ENCODE measurements around the gene MINDY1.

Gene MINDY1

DNA sequence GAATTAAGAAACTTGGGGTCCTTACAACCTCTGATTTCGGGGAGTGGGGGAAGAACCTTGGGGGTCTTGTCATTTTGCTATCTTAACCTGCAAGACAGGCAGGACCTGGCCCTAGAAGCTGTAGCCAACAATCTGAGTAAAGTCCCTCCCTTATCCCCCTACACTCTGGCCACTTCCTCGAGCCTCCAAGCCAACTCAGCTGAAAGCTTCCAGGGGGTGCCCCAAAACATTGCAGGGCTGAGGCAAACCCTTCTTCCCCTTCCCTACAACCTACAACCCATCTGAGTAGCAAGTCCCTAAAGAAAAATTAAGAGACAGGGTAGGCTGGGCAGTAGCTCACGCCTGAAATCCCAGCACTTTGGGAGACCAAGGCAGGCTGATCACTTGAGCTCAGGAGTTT, 37.1 kb downstream of the MINDY1 start:
- Histone ChIP-seq H3K4me3 (no peak overlapping the region), H3K9me3 (ENCODE audit: low read depth, low read length) (no peaks in the 10 kb centered on the region), H3K27ac (no peak overlapping the region), H3K9ac (ENCODE audit: insufficient read length) (no peak overlapping the region), H3K36me3 (ENCODE audit: insufficient read depth, low read length) (peaks cover 39% of the 10 kb centered on the region)
- DNase-seq (ENCODE audit: low read depth, low spot score), result no peak
- TF ChIP-seq POLR2AphosphoS5 (IDR thresholded peaks at IDR 0.05; ENCODE audit: borderline replicate concordance, low read depth, low read length), result no peak
- TF ChIP-seq FOXP2 (optimal IDR thresholded peaks at IDR 0.05; ENCODE audit: control extremely low read depth, extremely low read length, insufficient read depth), result no peak
- no peak for TF ChIP-seq EZH2 (IDR thresholded peaks at IDR 0.05)

DNA sequence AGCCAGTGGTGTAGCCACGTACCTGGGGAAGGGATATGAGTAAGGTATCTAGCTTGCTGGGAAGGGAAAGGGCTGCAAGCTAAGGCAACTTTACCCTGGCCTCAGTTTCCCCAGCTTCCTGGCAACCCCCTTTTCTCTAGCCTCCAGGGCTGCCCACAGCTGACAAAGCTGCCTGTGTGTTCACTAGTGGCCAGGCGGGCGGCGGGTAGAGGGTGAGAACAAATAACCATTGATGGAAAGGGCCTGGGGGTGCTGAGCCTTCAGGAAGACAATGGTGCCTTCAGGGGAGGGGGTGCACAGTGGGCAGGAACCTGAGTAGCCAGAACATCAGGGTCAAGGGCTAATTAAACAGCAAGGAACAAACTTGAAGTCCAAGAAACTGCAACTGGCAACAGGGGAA, 38.2 kb downstream of the MINDY1 start:
- H3K4me3 ChIP-seq, result no peak overlapping the region
- no peak overlapping the region for H3K9ac ChIP-seq (ENCODE audit: insufficient read length)
- H3K36me3 ChIP-seq (ENCODE audit: insufficient read depth, low read length), result peaks cover 50% of the 10 kb centered on the region
- H3K27ac ChIP-seq, result no peak overlapping the region
- DNase-seq (ENCODE audit: low read depth, low spot score), result no peak
- H3K9me3 ChIP-seq (ENCODE audit: low read depth, low read length), result no peaks in the 10 kb centered on the region
- no peak for TF ChIP-seq FOXP2 (optimal IDR thresholded peaks at IDR 0.05; ENCODE audit: control extremely low read depth, extremely low read length, insufficient read depth)
- TF ChIP-seq POLR2AphosphoS5 (IDR thresholded peaks at IDR 0.05; ENCODE audit: borderline replicate concordance, low read depth, low read length), result no peak
- no peak for TF ChIP-seq EZH2 (IDR thresholded peaks at IDR 0.05)

DNA sequence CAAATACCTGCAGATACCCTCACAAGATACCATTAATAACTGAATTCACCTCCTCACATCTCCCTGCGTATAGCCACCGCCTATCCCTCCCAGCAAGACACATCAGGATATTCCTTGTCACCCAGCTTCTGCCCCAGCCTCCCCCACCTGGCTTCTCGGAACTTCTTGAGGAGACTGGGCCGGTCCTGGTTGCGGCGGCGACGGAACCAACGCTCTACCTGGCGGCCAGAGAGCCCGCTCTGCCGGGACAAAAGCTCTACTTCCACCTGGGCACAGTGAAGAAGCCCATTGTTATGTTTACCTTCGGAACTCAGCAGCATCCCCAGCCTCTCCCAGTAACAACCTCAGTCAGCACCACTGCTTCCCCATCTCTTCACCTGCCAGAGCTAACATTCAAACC, 38.8 kb downstream of the MINDY1 start:
- no peak for DNase-seq (ENCODE audit: low read depth, low spot score)

GRCh38 chr1:150966011-150966410, 40.7 kb downstream of the MINDY1 start:
- Histone ChIP-seq H3K9ac (ENCODE audit: insufficient read length) (no peak overlapping the region), H3K9me3 (ENCODE audit: low read depth, low read length) (no peaks in the 10 kb centered on the region), H3K27ac (no peak overlapping the region), H3K4me3 (no peak overlapping the region), H3K36me3 (ENCODE audit: insufficient read depth, low read length) (peaks cover 73% of the 10 kb centered on the region)
- TF ChIP-seq EZH2 (IDR thresholded peaks at IDR 0.05) (no peak), POLR2AphosphoS5 (IDR thresholded peaks at IDR 0.05; ENCODE audit: borderline replicate concordance, low read depth, low read length) (no peak), FOXP2 (optimal IDR thresholded peaks at IDR 0.05; ENCODE audit: control extremely low read depth, extremely low read length, insufficient read depth) (no peak)
- no peak for DNase-seq (ENCODE audit: low read depth, low spot score)

More for the DNA sequence above, 38.8 kb downstream of the MINDY1 start:
- H3K36me3 ChIP-seq (ENCODE audit: insufficient read depth, low read length), result peaks cover 55% of the 10 kb centered on the region
- H3K9ac ChIP-seq (ENCODE audit: insufficient read length), result no peak overlapping the region
- H3K27ac ChIP-seq, result no peak overlapping the region
- no peak overlapping the region for H3K4me3 ChIP-seq
- no peaks in the 10 kb centered on the region for H3K9me3 ChIP-seq (ENCODE audit: low read depth, low read length)
- no peak for TF ChIP-seq EZH2 (IDR thresholded peaks at IDR 0.05)
- TF ChIP-seq POLR2AphosphoS5 (IDR thresholded peaks at IDR 0.05; ENCODE audit: borderline replicate concordance, low read depth, low read length), result peak; percentile 3; the same call in 1 of the 2 replicates

GRCh38 chr1:150965605-150966004, 41.1 kb downstream of the MINDY1 start:
- Histone ChIP-seq H3K9ac (ENCODE audit: insufficient read length) (no peak overlapping the region), H3K9me3 (ENCODE audit: low read depth, low read length) (no peaks in the 10 kb centered on the region), H3K36me3 (ENCODE audit: insufficient read depth, low read length) (peaks cover 77% of the 10 kb centered on the region), H3K4me3 (no peak overlapping the region), H3K27ac (0 out of 2 replicates have a peak overlapping the region, but pooled peaks have one; percentile 25)
- no peak for TF ChIP-seq FOXP2 (optimal IDR thresholded peaks at IDR 0.05; ENCODE audit: control extremely low read depth, extremely low read length, insufficient read depth)
- no peak for DNase-seq (ENCODE audit: low read depth, low spot score)

- no peak for DNase-seq (ENCODE audit: low read depth, low spot score)
- Histone ChIP-seq H3K27ac (no peak overlapping the region), H3K4me3 (no peak overlapping the region), H3K9me3 (ENCODE audit: low read depth, low read length) (no peaks in the 10 kb centered on the region), H3K36me3 (ENCODE audit: insufficient read depth, low read length) (peaks cover 90% of the 10 kb centered on the region), H3K9ac (ENCODE audit: insufficient read length) (no peak overlapping the region)
- TF ChIP-seq POLR2AphosphoS5 (IDR thresholded peaks at IDR 0.05; ENCODE audit: borderline replicate concordance, low read depth, low read length), result no peak
- TF ChIP-seq FOXP2 (optimal IDR thresholded peaks at IDR 0.05; ENCODE audit: control extremely low read depth, extremely low read length, insufficient read depth), result no peak
- TF ChIP-seq EZH2 (IDR thresholded peaks at IDR 0.05), result no peak
Measured at GRCh38 chr1:150964164-150964489, 42.6 kb downstream of the MINDY1 start.

GRCh38 chr1:150963321-150964163, 43.2 kb downstream of the MINDY1 start:
- DNase-seq (ENCODE audit: low read depth, low spot score), result no peak
- Histone ChIP-seq H3K9me3 (ENCODE audit: low read depth, low read length) (no peaks in the 10 kb centered on the region), H3K27ac (no peak overlapping the region), H3K4me3 (no peak overlapping the region), H3K9ac (ENCODE audit: insufficient read length) (no peak overlapping the region), H3K36me3 (ENCODE audit: insufficient read depth, low read length) (peaks cover 91% of the 10 kb centered on the region)
- TF ChIP-seq FOXP2 (optimal IDR thresholded peaks at IDR 0.05; ENCODE audit: control extremely low read depth, extremely low read length, insufficient read depth) (no peak), POLR2AphosphoS5 (IDR thresholded peaks at IDR 0.05; ENCODE audit: borderline replicate concordance, low read depth, low read length) (no peak), EZH2 (IDR thresholded peaks at IDR 0.05) (no peak)

DNA sequence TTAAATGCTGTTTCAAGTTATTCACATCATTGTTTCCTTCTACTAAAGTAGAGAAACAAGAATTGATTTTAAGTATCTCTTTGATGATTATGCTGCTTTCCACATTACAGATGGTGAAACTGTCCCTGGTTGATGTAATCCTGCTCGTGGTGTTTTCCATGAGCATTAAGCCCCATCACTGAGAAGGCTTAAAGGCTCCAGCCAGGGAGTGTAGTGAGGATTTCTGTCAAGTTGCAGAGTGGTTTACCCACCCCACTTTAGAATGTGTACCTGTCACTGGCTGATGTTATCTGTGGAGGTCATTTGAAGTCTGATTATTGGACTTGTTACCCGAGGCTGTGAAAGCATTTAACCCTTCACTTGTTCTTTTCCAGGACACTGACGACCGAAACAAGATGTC, 44.9 kb downstream of the MINDY1 start:
- Histone ChIP-seq H3K9me3 (ENCODE audit: low read depth, low read length) (no peaks in the 10 kb centered on the region), H3K4me3 (no peak overlapping the region), H3K27ac (0 out of 2 replicates have a peak overlapping the region, but pooled peaks have one; percentile 36), H3K9ac (ENCODE audit: insufficient read length) (no peak overlapping the region), H3K36me3 (ENCODE audit: insufficient read depth, low read length) (peaks cover 83% of the 10 kb centered on the region)
- DNase-seq (ENCODE audit: low read depth, low spot score), result no peak
- TF ChIP-seq POLR2AphosphoS5 (IDR thresholded peaks at IDR 0.05; ENCODE audit: borderline replicate concordance, low read depth, low read length), result no peak
- TF ChIP-seq EZH2 (IDR thresholded peaks at IDR 0.05), result no peak
- no peak for TF ChIP-seq FOXP2 (optimal IDR thresholded peaks at IDR 0.05; ENCODE audit: control extremely low read depth, extremely low read length, insufficient read depth)

GRCh38 chr1:150960646-150961045, 46.1 kb downstream of the MINDY1 start:
- Histone ChIP-seq H3K9ac (ENCODE audit: insufficient read length) (no peak overlapping the region), H3K9me3 (ENCODE audit: low read depth, low read length) (no peaks in the 10 kb centered on the region), H3K4me3 (no peak overlapping the region), H3K36me3 (ENCODE audit: insufficient read depth, low read length) (peaks cover 79% of the 10 kb centered on the region), H3K27ac (no peak overlapping the region)
- no peak for DNase-seq (ENCODE audit: low read depth, low spot score)
- TF ChIP-seq POLR2AphosphoS5 (IDR thresholded peaks at IDR 0.05; ENCODE audit: borderline replicate concordance, low read depth, low read length), result no peak
- TF ChIP-seq FOXP2 (optimal IDR thresholded peaks at IDR 0.05; ENCODE audit: control extremely low read depth, extremely low read length, insufficient read depth), result no peak
- TF ChIP-seq EZH2 (IDR thresholded peaks at IDR 0.05), result no peak

Measured in SK-N-MC (cell line).